ENCODE measurements around the gene TMEM200B.
A peak's percentile ranks its signal among the peaks of the same experiment; 100 is the strongest.
"Not testable (repeated sequence)": the region's sequence is repeated elsewhere in the genome, so short reads cannot be mapped to it uniquely, and the experiment has no call there.

TMEM200B gene

DNA sequence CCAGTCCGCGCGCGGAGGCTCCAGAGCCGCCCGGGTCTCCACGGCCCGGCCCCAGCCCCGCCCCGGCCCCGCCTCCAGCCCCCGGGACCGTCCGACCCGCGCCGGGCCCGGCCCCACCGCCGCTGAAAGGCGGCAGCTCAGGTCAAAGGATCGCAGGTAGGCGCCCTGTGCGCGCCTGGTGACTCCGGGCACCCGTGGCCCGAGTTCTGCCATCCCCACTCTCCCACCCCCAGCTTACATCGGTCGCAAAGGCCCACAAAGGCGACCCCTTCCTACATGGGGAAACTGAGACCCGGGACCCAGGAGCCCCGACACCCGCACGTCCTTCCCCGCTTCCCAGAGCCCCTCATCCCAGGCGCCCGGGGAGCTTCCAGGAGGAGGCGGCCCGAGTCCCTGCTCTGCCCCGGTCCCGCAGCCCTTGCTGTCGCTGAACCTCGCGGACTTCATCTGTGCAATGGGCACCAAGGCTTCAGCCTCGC, at the start of gene TMEM200B:
TSS of gene TMEM200B (minus strand) at position 17 of the 479 bp plus-strand sequence. CDS start 2,075 bp downstream, outside the sequence.
- peak within 1 kb of the TSS; percentile 38 to 55 (median 49) for H3K4me3 ChIP-seq
- H3K27ac ChIP-seq, result peak within 1 kb of the TSS in 20 of 21 experiments; percentile 48 to 94 (median 85)

DNA sequence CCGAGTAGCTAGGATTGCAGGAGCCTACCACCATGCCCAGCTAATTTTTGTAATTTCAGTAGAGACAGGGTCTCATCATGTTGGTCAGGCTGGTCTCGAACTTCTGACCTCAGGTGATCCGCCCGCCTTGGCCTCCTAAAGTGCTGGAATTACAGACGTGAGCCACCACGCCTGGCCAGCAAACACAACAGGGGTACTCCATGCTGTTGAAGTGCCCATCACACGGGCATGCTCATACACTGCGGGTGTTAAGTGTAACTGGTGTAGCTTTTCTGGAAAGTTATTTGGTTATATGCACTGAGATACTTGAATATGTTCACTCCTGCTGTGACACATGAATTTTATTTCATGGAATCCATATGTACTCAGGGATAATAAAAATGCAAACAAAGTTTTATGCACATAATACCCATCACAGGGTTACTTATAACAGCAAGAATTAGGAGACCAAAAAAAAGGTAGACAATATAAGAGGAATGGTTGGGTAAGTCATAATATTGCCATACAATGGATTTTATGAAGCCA, 48.8 kb upstream of the TMEM200B start:
- Histone ChIP-seq H3K4me3 (no peak overlapping the region), H3K27ac (no peak overlapping the region)

DNA sequence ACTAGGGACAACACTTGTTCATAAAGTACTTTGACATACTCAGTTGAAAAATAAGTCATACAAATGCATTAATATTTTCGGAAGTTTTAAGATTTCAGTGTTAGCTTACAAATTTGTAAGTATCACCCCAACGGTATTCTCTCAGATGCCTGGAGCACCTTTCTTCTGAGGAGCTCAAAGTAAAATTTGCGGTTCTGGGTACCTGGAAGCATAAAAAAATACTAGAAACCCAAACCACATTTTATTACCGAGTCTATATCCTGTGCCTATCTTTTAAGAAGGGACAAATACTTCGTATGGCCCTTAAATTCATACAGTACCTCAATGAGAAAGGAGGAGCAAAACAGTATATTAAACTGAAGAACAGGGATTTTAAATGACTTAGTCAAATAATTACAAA, 47.8 kb upstream of the TMEM200B start:
- H3K4me3 ChIP-seq, result no peak overlapping the region
- H3K27ac ChIP-seq, result no peak overlapping the region

DNA sequence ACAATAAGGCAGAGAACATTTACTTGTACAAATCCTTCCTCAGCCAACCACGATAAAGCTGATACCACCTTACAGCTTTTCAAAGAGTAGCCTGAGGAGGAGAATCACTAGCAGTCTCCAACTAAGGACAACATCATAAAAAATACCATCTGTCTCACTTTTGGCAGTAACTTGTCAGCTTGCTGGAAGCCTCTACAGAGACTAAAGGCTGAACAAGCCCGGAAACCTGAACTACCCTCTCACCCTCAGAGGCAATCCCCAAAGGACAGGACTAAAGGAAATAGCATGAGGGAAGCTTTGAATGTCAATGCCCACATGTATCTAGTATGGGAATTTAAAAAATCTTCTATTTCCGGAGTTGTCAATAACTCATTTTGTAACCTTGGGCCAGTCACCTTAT, 47.4 kb upstream of the TMEM200B start:
- H3K27ac ChIP-seq, result no peak overlapping the region

DNA sequence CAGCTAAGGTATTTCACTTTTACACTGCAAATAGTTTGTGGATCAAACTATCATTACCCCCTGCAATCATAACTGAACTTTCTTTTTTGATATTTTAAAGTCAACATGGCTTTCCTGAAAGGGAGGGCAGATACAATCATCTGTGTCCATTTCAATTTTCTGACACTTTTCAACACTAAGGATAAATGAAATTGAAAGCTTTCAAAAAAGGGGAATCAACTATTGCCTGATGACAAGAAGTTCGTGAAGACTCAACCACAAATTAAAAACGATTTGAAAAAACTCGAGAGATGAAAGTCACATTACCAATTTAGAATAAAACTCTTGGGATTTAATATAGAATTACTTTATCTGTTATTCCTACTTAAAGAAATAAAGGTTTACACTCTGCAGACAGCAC, 46.3 kb upstream of the TMEM200B start:
- no peak overlapping the region for H3K27ac ChIP-seq
- no peak overlapping the region for H3K4me3 ChIP-seq

More for the DNA sequence above, 47.4 kb upstream of the TMEM200B start:
- no peak overlapping the region for H3K4me3 ChIP-seq

DNA sequence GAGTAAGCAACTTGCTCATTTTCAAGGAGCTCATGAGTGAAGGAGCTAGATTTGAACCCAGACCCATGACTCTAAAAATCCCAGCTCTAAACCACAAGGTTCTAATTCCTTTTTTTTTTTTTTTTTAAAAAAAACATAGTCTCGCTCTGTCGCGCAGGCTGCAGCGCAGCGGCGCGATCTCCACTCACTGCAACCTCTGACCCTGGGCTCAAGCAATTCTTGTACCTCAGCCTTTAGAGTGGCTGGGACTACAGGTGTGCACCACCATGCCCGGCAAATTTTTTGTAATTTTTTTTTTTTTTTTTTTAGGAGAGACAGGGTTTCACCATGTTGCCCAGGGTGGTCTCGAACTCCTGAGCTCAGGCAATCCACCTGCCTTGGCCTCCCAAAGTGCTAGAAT, 44.2 kb upstream of the TMEM200B start:
- no peak overlapping the region for H3K4me3 ChIP-seq
- H3K27ac ChIP-seq, result no peak overlapping the region

DNA sequence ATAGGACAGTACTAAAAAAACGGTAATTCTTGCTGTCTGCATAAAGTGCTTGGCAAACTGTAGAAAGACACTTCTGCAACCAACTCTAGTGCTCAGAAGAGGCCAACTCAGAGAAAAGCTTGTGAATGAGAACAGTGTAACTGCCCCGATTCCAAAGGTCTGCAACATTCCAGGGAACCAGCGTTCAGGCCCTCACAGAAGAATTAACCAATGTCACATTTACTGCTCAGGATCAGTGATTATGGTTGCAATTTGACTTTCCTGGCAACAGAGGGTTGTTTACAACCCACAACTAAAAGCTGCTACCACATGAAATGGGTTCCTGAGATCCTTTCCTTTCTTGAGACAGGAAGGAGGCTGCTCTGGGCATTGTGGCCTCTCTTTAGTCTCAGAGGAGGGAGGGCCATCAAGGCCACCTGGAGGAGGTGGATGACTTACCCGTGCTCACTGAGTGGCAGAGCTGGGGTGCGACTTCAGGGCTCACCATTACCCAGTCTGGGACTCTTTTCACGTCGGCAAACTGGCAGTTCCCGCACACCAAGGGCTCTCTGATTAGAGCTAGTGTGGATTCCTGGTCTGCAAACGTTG, 42.7 kb upstream of the TMEM200B start:
- H3K27ac ChIP-seq, result no peak overlapping the region
- H3K4me3 ChIP-seq, result no peak overlapping the region

DNA sequence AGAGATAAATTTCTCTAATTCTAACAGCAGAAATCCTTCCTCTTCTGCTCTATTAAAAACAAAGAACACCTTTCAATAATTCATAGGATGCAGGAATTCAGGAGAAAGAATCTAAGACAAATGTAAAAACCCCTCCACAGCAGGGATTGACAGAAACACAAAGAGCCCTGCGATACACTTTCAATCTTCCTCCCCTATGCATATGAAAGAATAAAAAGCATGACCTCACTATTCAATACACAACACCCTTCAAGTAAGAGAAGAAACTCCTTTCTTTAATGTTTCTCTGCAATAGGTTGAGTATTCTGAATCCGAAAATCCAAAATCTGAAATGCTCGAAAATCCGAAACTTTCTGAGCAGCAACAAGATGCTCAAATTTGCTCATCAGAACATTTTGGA, 40.9 kb upstream of the TMEM200B start:
- no peak overlapping the region for H3K4me3 ChIP-seq
- no peak overlapping the region for H3K27ac ChIP-seq

DNA sequence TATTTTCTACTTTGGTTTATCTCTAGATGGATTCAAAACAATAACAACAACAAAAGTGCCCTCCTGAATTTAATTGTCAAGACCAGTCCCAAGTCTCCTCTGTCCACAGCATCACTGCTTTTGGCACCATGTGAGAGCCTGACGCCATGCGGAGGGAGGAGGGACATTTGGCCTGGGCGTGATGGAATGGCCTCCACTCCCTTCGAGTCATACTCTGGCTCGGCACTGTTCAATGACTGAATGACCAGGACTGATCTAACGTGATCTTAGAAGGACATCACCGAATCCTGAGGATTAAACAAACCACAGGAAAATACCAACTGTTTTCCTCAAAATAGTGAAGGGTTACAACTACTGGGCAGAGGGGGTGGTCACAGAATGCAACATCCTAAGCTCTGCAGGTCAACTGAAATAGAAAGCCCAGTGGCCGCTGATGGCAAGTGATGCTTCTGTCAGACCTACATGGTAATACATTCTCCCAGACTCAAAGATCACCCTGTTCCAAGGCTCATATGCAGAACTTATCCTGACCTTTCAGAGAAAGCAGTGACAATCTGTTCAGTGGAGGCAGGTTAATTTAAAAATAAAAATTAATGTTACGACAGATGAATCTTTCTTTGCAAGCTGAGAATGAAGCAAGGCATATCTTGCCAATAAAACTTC, 38.9 kb upstream of the TMEM200B start:
- Histone ChIP-seq H3K27ac (no peak overlapping the region), H3K4me3 (no peak overlapping the region)

DNA sequence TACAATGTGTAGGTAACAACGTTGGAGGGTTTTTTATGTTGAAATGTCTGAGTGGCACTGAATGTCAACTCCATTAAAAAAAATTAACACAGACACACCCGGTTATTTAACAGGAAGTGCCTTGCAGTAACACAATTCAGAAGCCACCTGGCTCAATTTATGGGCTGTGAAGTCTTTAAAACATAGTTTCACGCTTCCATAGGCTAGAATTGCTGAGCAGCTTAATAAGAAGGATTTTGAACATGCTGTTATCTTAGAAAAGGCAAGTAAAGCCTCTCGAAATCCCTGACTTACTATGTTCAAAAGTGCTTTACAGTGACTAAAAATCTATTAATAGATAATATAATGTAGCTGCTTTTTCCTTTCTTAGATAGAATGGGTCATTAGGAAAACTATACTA, 38.3 kb upstream of the TMEM200B start:
- Histone ChIP-seq H3K27ac (peak overlapping the region in 1 of 21 experiments; percentile 23), H3K4me3 (no peak overlapping the region)

DNA sequence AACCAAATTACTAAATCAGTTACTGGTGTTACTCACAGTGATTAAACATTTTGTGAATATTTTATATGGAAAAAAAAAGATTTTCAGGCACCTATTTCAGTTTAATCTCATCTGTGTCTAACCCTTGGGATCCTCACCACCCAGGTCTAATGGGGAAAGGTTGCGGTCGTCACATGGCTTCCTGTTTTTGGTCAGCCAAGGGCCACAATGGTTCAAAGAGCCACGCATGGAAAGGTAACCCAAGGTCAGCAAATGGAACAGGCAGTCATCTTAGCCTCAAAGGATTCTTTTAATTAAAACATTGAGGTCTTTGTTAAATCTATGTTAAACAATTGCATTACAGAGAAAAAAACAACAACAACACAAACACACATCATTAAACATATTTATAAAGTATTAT, 36.1 kb upstream of the TMEM200B start:
- no peak overlapping the region for H3K4me3 ChIP-seq
- no peak overlapping the region for H3K27ac ChIP-seq

DNA sequence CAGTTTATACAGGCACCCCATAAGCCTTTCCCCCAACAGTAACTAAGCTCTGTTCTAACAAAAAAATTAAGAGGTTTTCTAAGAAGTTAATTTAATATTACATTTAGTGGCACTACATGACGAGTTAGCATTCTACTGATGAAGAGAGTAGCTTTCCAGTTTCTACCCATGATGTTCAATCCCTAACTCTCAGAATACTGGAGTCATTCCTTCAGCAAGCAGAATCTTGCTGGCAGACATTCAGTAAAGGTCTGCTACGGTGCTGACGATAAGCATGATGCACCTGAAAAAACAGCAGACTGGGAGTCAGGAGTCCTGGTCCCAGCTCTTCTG, 33.5 kb upstream of the TMEM200B start:
- H3K27ac ChIP-seq, result no peak overlapping the region
- H3K4me3 ChIP-seq, result no peak overlapping the region

DNA sequence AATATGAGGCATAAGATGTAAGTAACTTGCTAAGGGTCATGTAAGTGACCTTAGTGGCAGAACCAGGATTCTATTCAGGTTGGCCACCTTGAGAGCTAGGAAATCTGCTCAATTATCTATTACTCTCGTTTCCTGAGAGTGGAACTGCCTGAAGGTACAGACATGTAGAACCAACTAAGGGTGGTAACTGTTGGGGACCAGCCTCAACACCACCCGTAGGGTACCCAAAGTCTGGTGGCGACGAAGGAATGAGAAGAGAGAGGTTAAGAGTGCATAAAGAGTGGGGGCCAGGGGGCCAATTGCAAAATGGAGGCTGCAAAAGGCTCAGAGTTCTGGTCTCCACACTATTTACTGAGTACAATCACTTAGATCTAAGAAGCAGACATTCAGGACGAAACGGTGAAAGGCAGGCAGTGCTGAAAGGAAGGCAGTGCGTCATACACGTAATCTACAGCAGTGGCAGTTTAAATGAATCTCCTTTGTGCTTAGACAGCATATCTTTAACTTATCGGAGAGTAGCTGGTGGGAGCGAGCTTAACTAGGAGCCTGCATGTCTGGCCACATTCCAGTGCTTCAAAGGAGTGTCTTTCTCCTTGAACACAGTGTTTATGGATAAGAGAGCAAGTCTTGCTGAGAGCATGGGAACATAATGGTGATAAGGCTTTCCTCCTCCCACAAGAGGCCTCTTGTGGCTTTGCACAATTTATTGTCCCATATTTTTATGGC, 33.0 kb upstream of the TMEM200B start:
- no peak overlapping the region for H3K4me3 ChIP-seq
- H3K27ac ChIP-seq, result no peak overlapping the region

DNA sequence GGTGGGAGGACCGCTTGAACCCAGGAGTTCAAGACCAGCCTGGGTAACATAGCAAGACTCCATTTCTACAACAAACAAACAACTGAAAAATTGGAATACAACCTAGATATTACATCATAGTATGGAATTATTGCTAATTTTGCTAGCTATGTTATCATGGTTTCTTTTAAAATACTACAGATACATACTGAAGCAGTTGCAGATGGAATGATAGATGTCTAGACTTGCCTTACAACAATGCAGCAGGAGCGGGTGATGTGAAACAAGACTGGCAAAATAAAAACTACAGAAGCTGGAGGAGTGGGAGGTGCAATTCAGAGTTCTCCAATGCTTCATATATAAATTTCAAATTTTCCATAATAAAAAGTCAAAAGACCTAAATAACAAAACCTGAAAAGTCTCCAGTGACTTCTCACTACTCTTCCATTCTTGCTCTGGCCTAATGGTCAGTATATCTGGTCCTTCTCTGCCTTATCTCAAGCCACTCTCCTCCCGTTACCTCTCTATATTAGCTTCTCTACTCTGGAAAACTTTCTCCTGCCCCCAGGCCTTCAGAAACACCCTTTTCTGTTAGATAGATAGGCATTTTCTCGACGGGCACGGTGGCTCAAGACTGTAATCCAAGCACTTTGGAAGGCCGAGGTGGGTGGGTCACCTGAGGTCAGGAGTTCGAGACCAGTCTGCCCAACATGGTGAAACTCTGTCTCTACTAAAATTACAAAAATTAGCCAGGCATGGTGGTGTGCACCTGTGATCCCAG, 28.5 kb upstream of the TMEM200B start:
- Histone ChIP-seq H3K27ac (no peak overlapping the region), H3K4me3 (no peak overlapping the region)

DNA sequence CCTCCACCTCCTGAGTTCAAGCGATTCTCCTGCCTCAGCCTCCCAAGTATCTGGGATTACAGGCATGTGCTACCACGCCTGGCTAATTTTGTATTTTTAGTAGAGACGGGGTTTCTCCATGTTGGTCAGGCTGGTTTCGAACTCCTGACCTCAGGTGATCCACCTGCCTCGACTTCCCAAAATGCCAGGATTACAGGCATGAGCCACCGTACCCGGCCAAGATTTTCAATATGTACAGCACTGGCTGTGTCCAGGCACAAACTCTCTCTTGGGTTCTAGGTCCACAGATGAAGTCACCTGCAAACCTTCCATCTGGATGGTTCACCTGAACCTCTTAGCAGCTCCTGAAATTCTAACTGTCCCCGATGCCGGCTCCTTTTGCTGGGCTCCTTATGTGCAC, 26.6 kb upstream of the TMEM200B start:
- H3K27ac ChIP-seq, H3K4me3 ChIP-seq: not testable (repeated sequence)

DNA sequence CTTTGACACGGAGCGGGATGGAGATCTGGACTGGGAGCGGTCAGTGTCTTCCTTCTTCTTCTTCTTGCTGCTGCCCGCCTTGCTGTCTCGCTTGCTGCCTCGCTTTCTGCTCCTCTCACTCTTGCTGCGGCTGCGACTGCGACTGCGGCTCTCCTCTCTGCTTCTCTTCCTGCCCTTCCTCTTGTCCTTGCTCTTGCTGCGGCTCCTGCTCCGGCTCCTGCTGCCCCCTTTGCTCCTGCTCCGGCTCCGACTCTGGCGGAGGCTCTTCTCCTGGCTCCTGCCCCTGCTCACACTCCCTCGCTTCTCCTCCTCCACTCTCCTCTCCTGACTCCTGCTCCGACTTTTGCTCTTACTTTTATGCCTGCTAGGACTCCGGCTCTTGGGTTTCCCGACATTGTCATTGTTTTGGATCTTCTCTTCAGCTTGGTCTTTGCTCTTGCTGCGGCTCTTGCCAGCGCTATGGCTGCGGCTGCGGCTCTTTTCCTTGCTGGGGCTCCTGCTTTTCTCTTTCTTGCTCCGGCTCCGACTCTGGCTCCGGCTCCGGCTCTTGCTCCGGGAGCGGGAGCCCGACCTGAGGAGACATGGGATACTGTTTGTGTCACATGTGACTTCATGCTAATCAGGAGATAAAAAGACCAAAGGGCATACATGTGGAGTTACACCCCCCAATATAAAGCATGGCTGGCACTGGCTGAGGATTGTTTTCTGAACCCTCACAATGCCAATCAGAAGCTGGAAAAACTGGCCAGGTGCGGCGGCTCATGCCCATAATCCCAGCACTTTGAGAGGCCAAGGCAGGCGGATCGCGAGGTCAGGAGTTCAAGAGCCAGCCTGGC, 25.2 kb upstream of the TMEM200B start:
- H3K27ac ChIP-seq, result no peak overlapping the region

DNA sequence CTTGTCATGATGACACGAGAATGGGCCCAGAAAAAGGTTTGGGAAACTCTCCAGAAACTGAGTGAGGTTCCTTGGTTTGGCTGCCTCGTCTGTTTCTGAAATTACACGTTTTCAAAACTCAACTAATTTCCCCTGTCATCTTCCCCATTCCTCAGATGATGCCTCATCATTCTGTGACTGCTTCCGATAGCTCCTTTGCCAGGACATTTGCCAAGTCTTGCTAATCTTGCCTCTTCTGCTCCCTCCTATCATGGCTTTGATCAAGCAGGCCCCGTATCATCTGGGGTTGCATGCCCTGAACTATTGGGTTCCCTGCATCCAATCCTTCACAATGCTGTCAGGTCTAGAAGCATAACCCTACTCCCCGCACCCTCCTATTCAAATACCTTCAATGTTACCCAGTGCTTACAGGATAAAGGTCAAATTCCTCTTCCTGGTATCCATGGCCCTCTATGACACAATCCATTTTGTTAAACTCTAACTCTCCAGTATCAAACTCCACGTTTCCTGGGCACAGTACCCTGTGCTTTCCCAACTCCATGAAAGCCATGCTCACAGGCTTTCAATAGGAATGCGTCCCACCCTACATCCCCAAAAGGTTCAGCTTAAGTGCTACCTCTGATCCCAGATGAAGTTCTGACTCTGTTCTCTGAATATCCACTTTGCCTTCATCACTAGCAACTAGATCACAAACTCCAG, 22.2 kb upstream of the TMEM200B start:
- no peak overlapping the region for H3K4me3 ChIP-seq
- peak overlapping the region in 1 of 21 experiments; percentile 0 for H3K27ac ChIP-seq

More for the DNA sequence above, 25.2 kb upstream of the TMEM200B start:
- no peak overlapping the region for H3K4me3 ChIP-seq

DNA sequence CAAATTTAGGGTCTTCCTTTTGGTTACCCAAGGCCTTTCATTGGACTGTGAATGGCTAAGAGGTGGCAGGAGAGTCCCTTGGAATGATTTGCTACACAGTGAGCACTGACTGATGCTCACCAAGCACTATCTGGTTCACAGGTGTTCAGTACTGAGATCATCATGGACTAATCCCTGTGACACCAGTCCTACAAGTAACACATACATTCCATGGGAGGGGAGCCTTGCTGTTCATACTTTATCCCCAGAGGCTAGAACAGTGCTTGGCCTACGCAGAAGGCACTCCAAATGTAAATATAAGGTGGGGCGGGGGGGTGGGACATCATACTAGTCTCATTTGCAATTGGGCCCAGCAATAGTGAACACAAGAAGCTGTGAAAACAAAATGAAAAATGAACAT, 20.5 kb upstream of the TMEM200B start:
- no peak overlapping the region for H3K27ac ChIP-seq
- H3K4me3 ChIP-seq, result no peak overlapping the region

DNA sequence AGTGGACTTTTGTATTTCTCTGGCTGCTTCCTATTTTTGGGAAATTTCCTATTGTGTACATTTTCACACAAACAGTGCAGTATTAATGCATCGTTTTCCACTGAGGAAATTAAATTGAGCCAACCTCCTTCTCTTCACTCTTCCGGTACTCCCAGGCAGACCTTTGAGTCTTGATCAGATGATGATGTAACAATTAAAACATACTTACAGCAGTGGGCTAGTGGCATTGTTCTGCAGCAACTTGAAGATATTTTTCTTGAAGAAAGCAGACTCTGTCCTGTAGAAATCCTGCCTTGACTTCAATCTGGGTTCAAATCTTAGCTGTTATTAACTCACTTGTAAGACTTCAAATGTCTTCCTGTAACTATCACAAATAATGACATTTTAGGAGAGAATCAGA, 19.0 kb upstream of the TMEM200B start:
- Histone ChIP-seq H3K27ac (no peak overlapping the region), H3K4me3 (no peak overlapping the region)

Data from skin epidermis (tissue), 12 donors.